Measurements from ENCODE around the gene RNF214. TPM values are rescaled to one million over a fixed set of nuclear protein-coding genes. Genes with fewer than 3 reads are reported as not detected.
"Not testable (repeated sequence)": the region's sequence is repeated elsewhere in the genome, so short reads cannot be mapped to it uniquely, and the experiment has no call there.

The RNF214 gene
- total RNA-seq (10 to 100 TPM; 16.1 to 31.9 (median 23.4) TPM), polyA plus RNA-seq (10 to 100 TPM in 1 of 2 donors, 1 to 10 TPM in 1; 8.0 to 12.9 TPM)
- long read RNA-seq, donor 1, partial matches to known transcripts, result 3 of 7 reads
- long read RNA-seq, donor 1, other reads (novel, unspliced or antisense), result 1 of 7 reads
- long read RNA-seq, donor 2, partial matches to known transcripts, result 3 of 10 reads
- long read RNA-seq, donor 2, other reads (novel, unspliced or antisense), result 3 of 10 reads
- long read RNA-seq, donor 3, partial matches to known transcripts, result 3 of 9 reads
- long read RNA-seq, donor 3, other reads (novel, unspliced or antisense), result 3 of 9 reads

DNA sequence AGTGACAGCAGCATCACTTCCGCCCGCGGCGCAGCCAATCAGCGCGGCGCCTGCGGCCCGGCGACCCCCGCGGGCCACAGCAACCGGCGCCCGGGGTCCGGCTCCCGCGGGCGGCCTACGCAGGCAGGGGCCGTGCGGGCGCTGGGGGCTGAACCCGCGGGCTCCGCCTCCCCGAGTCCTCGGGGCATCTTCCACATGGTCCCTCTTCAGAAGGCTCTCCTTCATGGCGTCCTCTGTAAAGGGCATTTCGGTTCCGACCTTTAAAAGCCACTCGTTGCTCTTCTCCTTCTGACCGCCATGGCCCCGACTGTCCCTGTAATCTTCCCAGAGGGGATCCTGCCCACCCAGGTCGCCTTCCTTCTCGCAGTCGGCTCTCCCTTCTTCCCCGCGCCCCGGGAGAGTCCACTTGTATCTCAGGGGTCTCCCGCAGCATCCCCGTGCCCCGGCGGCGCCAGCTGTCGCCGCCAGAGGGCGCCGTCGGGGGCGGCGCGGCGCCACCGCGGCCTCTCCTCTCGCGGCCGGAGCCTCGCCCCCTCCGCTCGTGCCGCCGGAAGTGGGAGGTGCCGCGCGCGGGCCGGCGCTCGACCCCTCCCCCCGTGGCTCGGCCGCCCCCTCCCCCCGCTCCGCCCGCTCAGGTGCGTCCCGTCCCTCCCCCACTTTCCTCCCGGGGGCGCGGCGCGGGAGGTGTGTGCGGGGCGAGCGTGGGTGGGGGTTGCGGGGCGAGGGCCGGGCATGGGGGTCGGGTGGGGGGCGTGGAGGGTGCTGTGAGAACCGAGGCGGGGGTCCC, at the start of gene RNF214:
Gene RNF214, plus strand, starts transcription at position 580 of the 787 bp plus-strand sequence. CDS start 1,602 bp downstream, outside the sequence.
- Histone ChIP-seq H3K27ac (peak within 1 kb of the TSS; percentile 91 to 100 (median 98)), H3K4me3 (peak within 1 kb of the TSS; percentile 78 to 99 (median 93)), H3K27me3 (no peaks in the 10 kb centered on the region), H3K9me3 (no peaks in the 10 kb centered on the region), H3K4me1 (peaks cover 2 to 38% (median 25%) of the 10 kb centered on the region in 12 donors), H3K36me3 (peaks cover 0 to 44% (median 33%) of the 10 kb centered on the region in 9 donors)
- TF ChIP-seq, protein P1, sequence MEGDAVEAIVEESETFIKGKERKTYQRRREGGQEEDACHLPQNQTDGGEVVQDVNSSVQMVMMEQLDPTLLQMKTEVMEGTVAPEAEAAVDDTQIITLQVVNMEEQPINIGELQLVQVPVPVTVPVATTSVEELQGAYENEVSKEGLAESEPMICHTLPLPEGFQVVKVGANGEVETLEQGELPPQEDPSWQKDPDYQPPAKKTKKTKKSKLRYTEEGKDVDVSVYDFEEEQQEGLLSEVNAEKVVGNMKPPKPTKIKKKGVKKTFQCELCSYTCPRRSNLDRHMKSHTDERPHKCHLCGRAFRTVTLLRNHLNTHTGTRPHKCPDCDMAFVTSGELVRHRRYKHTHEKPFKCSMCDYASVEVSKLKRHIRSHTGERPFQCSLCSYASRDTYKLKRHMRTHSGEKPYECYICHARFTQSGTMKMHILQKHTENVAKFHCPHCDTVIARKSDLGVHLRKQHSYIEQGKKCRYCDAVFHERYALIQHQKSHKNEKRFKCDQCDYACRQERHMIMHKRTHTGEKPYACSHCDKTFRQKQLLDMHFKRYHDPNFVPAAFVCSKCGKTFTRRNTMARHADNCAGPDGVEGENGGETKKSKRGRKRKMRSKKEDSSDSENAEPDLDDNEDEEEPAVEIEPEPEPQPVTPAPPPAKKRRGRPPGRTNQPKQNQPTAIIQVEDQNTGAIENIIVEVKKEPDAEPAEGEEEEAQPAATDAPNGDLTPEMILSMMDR (IDR thresholded peaks at IDR 0.05), result peak; percentile 69 to 100 (median 94)
- TF ChIP-seq POLR2A (IDR thresholded peaks at IDR 0.05), result peak; percentile 57 to 71
- 0 to 1% (median 0%) methylated on average over 10 to 93 of the region's 94 CpGs for WGBS, 4 donors
- peak; percentile 83 to 91 (median 85) for DNase-seq
- ATAC-seq, result peak; percentile 47 to 91 (median 84)
- intact Hi-C loops (cut with DNase I), result loop anchor here in 4 of 10 donors (2.0 to 10.0 kb wide), 6 partner anchors 53 to 447 kb away; partner anchors contain the start of genes BACE1 (in 1 of the 4), CEP164 (in 1 of the 4), PAFAH1B2 (in 1 of the 4) and SIDT2 (in 1 of the 4)

DNA sequence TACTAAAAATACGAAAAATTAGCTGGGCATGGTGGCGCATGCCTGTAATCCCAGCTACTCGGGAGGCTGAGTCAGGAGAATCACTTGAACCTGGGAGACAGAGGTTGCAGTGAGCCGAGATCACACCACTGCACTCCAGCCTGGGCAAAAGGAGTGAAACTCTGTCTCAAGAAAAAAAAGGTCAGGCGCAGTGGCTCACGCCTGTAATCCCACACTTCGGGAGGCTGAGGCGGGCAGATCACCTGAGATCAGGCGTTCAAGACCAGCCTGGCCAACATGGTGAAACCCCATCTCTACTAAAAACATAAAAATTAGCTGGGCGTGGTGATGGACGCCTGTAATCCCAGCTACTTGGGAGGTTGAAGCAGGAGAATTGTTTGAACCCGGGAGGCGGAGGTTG, 49.3 kb upstream of the RNF214 start:
- 81 to 97% (median 94%) methylated on average over 13 of the region's 13 CpGs for WGBS, 4 donors
- intact Hi-C loops (cut with DNase I), result loop anchor here in 6 of 10 donors (5.0 kb wide), 2 partner anchors 39 to 44 kb away; no protein-coding TSS in a partner anchor
- peaks cover 0 to 64% (median 52%) of the 10 kb centered on the region in 9 donors for H3K36me3 ChIP-seq

DNA sequence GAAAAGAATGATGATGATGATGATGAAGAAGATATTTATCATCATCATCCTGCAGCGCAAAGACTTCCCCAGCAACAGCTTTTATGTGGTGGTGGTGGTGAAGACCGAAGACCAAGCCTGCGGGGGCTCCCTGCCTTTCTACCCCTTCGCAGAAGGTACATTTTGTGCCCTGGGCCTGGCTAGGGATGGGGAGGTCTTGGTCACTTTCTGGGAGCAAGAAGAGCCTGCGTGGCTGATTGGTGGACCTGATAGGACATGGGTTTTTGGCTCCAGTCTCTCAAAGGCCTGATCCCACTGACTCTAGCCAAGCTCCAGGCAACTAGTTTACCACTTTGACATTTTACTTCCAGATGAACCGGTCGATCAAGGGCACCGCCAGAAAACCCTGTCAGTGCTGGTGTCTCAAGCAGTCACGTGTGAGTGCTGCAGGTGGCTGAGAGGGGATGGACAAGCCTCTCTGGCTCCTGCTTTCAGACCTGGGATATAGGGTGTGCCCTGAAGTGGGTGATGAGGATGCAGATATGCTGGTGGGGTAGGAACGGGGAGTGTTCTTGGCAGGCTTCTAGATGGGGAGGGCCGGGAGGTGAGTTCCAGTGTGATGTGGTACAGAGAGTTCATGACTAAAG, 48.6 kb upstream of the RNF214 start:
- ATAC-seq (no peak), DNase-seq (peak in 1 of 5 donors; percentile 18)
- H3K27me3 ChIP-seq, result no peaks in the 10 kb centered on the region
- no peak overlapping the region for H3K4me3 ChIP-seq
- peaks cover 0 to 71% (median 58%) of the 10 kb centered on the region in 9 donors for H3K36me3 ChIP-seq
- intact Hi-C loops (cut with DNase I), result loop anchor here in 6 of 10 donors (5.0 kb wide), 2 partner anchors 38 to 43 kb away; no protein-coding TSS in a partner anchor
- H3K9me3 ChIP-seq, result no peaks in the 10 kb centered on the region
- 89 to 92% (median 91%) methylated on average over 11 of the region's 11 CpGs for WGBS, 4 donors
- TF ChIP-seq POLR2A (IDR thresholded peaks at IDR 0.05), result no peak
- TF ChIP-seq, protein P1 (IDR thresholded peaks at IDR 0.05), result no peak
- H3K4me1 ChIP-seq, result peaks cover 0 to 29% (median 22%) of the 10 kb centered on the region in 12 donors
- H3K27ac ChIP-seq, result no peak overlapping the region

More for the DNA sequence above, 49.3 kb upstream of the RNF214 start:
- DNase-seq, result peak in 1 of 5 donors; percentile 9
- H3K4me3 ChIP-seq, H3K9me3 ChIP-seq, H3K27ac ChIP-seq, ATAC-seq, H3K27me3 ChIP-seq: not testable (repeated sequence)
- H3K4me1 ChIP-seq, result peaks cover 0 to 31% (median 24%) of the 10 kb centered on the region in 12 donors

DNA sequence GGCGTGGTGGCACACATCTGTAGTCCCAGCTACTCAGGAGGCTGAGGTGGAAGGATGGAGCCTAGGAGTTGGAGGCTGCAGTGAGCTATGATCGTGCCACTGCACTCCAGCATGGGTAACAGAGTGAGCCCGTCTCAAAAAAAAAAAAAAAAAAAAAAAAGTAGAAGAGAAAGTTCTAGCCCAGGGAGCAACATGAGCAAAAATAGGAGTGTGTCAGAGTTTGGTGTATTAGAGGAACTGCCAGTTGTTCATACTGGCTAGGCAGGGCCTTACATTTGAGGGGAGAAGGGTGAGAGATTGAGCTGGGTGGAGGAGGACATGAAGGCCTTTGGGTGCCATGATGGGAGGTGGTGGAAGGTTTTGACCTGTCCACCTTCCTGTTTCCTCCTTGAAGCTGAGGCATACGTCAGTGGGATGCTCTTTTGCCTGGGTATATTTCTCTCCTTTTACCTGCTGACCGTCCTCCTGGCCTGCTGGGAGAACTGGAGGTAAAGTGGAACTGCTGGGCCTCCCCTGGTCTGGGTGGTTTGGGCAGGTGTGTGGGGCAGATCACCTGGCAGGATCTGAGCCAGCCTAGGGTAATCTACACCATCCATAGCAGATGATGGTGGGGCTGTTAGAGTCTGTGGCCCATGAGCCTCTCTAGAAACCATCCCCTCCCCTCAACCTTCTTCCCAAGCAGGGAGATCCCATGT, 46.6 kb upstream of the RNF214 start:
- TF ChIP-seq, protein P1 (IDR thresholded peaks at IDR 0.05), result no peak
- TF ChIP-seq POLR2A (IDR thresholded peaks at IDR 0.05), result no peak
- Histone ChIP-seq H3K36me3 (peaks cover 0 to 91% (median 78%) of the 10 kb centered on the region in 9 donors), H3K27me3 (no peaks in the 10 kb centered on the region), H3K4me3 (no peak overlapping the region), H3K27ac (peak overlapping the region in 1 of 12 donors; percentile 82), H3K4me1 (peaks cover 0 to 23% (median 7%) of the 10 kb centered on the region in 12 donors), H3K9me3 (no peaks in the 10 kb centered on the region)
- intact Hi-C loops (cut with DNase I), result no loop called here
- WGBS, 4 donors, result 84 to 93% (median 92%) methylated on average over 5 of the region's 5 CpGs
- ATAC-seq, result no peak
- peak in 1 of 5 donors; percentile 7 for DNase-seq
